Natural killer cell (primary cell): Measurements from ENCODE around the gene FCHO2. TPM values are rescaled to one million over a fixed set of nuclear protein-coding genes. Genes with fewer than 3 reads are reported as not detected.

Experiments used
- ATAC-seq, 3 donors: fragments of 150-1000 bp in 2 of 3; fragments of 200-7000 bp in 1 of 3; cut with Tn5 transposase; 1 replicate in 1 of 3; 2 replicates in 2 of 3; pipeline ENCODE4 v1.10.0; 2021; ENCODE audit warnings: mild to moderate bottlenecking in 2 of 3, moderate library complexity in 2 of 3
- DNase-seq, 2 donors: peaks; one replicate each; pipeline versions ENCODE4 v3.0.0 to v3.0.0-alpha.2; 2013 to 2021; ENCODE audit warnings: mixed read lengths in 1 of 2
- H3K27ac ChIP-seq: one replicate; pipeline ENCODE4 v1.5.1; 2013; ENCODE audit warnings: mild to moderate bottlenecking, low read length
- H3K27me3 ChIP-seq: one replicate; pipeline ENCODE4 v1.6.1; 2013; ENCODE audit warnings: low read length; ENCODE audit not compliant: control insufficient read depth, insufficient read depth
- H3K36me3 ChIP-seq: one replicate; pipeline ENCODE4 v1.6.1; 2013; ENCODE audit warnings: low read length; ENCODE audit not compliant: control insufficient read depth, insufficient read depth
- H3K4me1 ChIP-seq: one replicate; pipeline ENCODE4 v1.6.1; 2013; ENCODE audit warnings: low read length; ENCODE audit not compliant: control insufficient read depth, insufficient read depth
- H3K4me3 ChIP-seq: one replicate; pipeline ENCODE4 v1.5.1; 2013; ENCODE audit warnings: low read length
- H3K9me3 ChIP-seq: one replicate; pipeline ENCODE4 v1.6.1; 2013; ENCODE audit warnings: low read length; ENCODE audit not compliant: control insufficient read depth, insufficient read depth
- H3K27ac Mint-ChIP-seq, 2 donors: one replicate each; pipeline ENCODE4 v1.8.0; 2022; ENCODE audit warnings: mild to moderate bottlenecking in 2 of 2, mixed read lengths in 2 of 2, moderate library complexity in 1 of 2
- H3K27me3 Mint-ChIP-seq, 2 donors: one replicate each; pipeline ENCODE4 v1.8.0; 2022; ENCODE audit warnings: low read depth in 2 of 2, mixed read lengths in 2 of 2
- H3K36me3 Mint-ChIP-seq: one replicate; pipeline ENCODE4 v1.8.0; 2022; ENCODE audit warnings: mixed read lengths
- H3K4me1 Mint-ChIP-seq, 2 donors: one replicate each; pipeline ENCODE4 v1.8.0; 2022; ENCODE audit warnings: mixed read lengths in 2 of 2
- H3K4me3 Mint-ChIP-seq: one replicate; pipeline ENCODE4 v1.8.0; 2022; ENCODE audit warnings: mild to moderate bottlenecking, moderate library complexity, mixed read lengths
- H3K9me3 Mint-ChIP-seq, 2 donors: one replicate each; pipeline ENCODE4 v1.8.0; 2022; ENCODE audit warnings: mixed read lengths in 2 of 2
- WGBS: methylation state at CpG from one replicate; pipeline ENCODE4 v1.1.7; 2013; ENCODE audit warnings: missing lambda C conversion rate; ENCODE audit not compliant: insufficient coverage; 5-methylcytosine and 5-hydroxymethylcytosine counted together
- intact Hi-C: fragments of 100-400 bp; cut with micrococcal nuclease; formaldehyde crosslinking; loops from one replicate; pipeline ENCODE4 v1.14.2; 2022
- total RNA-seq, 4 donors: library from RNA; stranded (reverse); fragments of 120-200 nt in 1 of 4; gene quantifications; one replicate each; pipeline versions ENCODE4 v1.2.3 to v1.2.4, GENCODE V29; 2013 to 2022
- TF ChIP-seq, protein P1 (sequence below): fragments of 200-600 bp; IDR thresholded peaks from one replicate; pipeline ENCODE4 v1.8.0; 2022; ENCODE audit warnings: antibody characterized with exemption

FCHO2 gene
- total RNA-seq, 3 donors from 2014 or later (not counting 1 experiment from before 2014, with no cell fraction given): 18.5 to 23.4 (median 22.7) TPM

DNA sequence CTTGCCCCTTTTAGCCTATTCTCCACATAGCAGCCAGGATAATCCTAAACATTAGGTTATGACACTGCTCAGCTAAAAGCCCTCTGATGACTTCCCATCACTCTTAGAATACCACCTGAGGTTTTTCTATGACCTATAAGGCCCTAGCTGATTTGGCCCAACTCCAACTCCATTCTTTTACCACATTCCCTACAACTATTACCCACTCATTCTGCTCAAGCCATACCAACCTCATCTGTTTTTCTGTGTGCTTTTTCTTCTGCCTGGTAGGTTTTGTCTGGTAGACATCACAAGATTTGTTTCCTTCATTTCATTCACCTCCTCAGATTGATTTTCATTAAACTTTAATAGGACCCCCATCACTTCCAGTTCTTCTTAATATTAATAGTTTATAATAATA lies 12.5 kb upstream of the FCHO2 start:
- Histone ChIP-seq H3K4me3 (no peak overlapping the region), H3K27me3 (peaks cover 2% of the 10 kb centered on the region), H3K36me3 (no peaks in the 10 kb centered on the region), H3K4me1 (no peaks in the 10 kb centered on the region), H3K27ac (no peak overlapping the region), H3K9me3 (no peaks in the 10 kb centered on the region)
- Mint-ChIP-seq H3K4me1 (no peaks in the 10 kb centered on the region), H3K9me3 (no peaks in the 10 kb centered on the region), H3K4me3 (no peak overlapping the region), H3K27ac (no peak overlapping the region), H3K36me3 (no peaks in the 10 kb centered on the region), H3K27me3 (peaks cover 31 to 45% of the 10 kb centered on the region in 2 donors)
- intact Hi-C loops: no loop called here
- DNase-seq: no peak
- no peak for ATAC-seq
- TF ChIP-seq, protein P1, sequence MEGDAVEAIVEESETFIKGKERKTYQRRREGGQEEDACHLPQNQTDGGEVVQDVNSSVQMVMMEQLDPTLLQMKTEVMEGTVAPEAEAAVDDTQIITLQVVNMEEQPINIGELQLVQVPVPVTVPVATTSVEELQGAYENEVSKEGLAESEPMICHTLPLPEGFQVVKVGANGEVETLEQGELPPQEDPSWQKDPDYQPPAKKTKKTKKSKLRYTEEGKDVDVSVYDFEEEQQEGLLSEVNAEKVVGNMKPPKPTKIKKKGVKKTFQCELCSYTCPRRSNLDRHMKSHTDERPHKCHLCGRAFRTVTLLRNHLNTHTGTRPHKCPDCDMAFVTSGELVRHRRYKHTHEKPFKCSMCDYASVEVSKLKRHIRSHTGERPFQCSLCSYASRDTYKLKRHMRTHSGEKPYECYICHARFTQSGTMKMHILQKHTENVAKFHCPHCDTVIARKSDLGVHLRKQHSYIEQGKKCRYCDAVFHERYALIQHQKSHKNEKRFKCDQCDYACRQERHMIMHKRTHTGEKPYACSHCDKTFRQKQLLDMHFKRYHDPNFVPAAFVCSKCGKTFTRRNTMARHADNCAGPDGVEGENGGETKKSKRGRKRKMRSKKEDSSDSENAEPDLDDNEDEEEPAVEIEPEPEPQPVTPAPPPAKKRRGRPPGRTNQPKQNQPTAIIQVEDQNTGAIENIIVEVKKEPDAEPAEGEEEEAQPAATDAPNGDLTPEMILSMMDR: no peak

GRCh38 chr5:72947498-72947897 lies 8.3 kb upstream of the FCHO2 start:
- H3K4me1 ChIP-seq: no peaks in the 10 kb centered on the region
- Mint-ChIP-seq H3K4me1 (no peaks in the 10 kb centered on the region), H3K27me3 (peaks cover 24 to 34% of the 10 kb centered on the region in 2 donors), H3K27ac (no peak overlapping the region), H3K9me3 (no peaks in the 10 kb centered on the region), H3K36me3 (no peaks in the 10 kb centered on the region), H3K4me3 (no peak overlapping the region)
- no peak overlapping the region for H3K27ac ChIP-seq
- H3K9me3 ChIP-seq: no peaks in the 10 kb centered on the region
- TF ChIP-seq, protein P1: no peak
- H3K36me3 ChIP-seq: no peaks in the 10 kb centered on the region
- intact Hi-C loops: no loop called here
- H3K27me3 ChIP-seq: peaks cover 2% of the 10 kb centered on the region
- DNase-seq (no peak), ATAC-seq (no peak)
- no peak overlapping the region for H3K4me3 ChIP-seq

DNA sequence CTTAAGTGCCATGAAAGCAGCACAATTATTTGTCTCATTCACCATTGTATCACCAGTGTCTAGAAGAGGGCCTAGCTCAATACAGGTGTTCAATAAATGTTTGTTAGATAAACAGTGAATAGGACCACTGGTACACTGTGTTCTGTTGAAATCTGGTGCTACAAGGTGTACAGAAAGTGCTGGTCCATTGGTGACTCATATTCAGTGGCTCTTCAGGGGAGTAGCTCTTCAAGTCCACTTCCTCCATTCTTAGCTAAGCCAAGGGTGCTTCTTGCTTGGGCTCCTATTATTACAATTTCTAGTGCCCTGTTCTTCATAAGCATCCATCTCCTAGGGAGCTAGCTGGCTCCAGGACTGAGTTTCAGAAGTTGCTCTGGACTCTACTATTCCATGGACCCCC lies 6.4 kb upstream of the FCHO2 start:
- Mint-ChIP-seq H3K9me3 (no peaks in the 10 kb centered on the region), H3K27ac (no peak overlapping the region), H3K4me1 (no peaks in the 10 kb centered on the region), H3K4me3 (no peak overlapping the region), H3K27me3 (peaks cover 24 to 34% of the 10 kb centered on the region in 2 donors), H3K36me3 (no peaks in the 10 kb centered on the region)
- no peak for DNase-seq
- TF ChIP-seq, protein P1: no peak
- H3K4me3 ChIP-seq: no peak overlapping the region
- H3K4me1 ChIP-seq: no peaks in the 10 kb centered on the region
- H3K9me3 ChIP-seq: no peaks in the 10 kb centered on the region
- intact Hi-C loops: no loop called here
- H3K27me3 ChIP-seq: peaks cover 2% of the 10 kb centered on the region
- ATAC-seq: no peak
- no peak overlapping the region for H3K27ac ChIP-seq
- no peaks in the 10 kb centered on the region for H3K36me3 ChIP-seq

- no peaks in the 10 kb centered on the region for H3K9me3 ChIP-seq
- H3K27me3 ChIP-seq: peaks cover 5% of the 10 kb centered on the region
- H3K4me3 ChIP-seq: no peak overlapping the region
- TF ChIP-seq, protein P1: no peak
- Mint-ChIP-seq H3K36me3 (no peaks in the 10 kb centered on the region), H3K9me3 (no peaks in the 10 kb centered on the region), H3K4me3 (no peak overlapping the region), H3K4me1 (peaks cover 17 to 18% of the 10 kb centered on the region in 2 donors), H3K27me3 (peaks cover 17 to 26% of the 10 kb centered on the region in 2 donors), H3K27ac (no peak overlapping the region)
- no peaks in the 10 kb centered on the region for H3K36me3 ChIP-seq
- H3K4me1 ChIP-seq: peaks cover 10% of the 10 kb centered on the region
- ATAC-seq (no peak), DNase-seq (no peak)
- WGBS: 93% methylated on average over 7 of the region's 7 CpGs
- intact Hi-C loops: no loop called here
- H3K27ac ChIP-seq: no peak overlapping the region
Measured at GRCh38 chr5:72951671-72952468, 4.0 kb upstream of the FCHO2 start.
